ENCODE results near the gene DNAH1. TPM values are rescaled to one million over a fixed set of nuclear protein-coding genes. Genes with fewer than 3 reads are reported as not detected.

The DNAH1 gene
- total and polyA plus RNA-seq, 2 donors (not counting 1 experiment from before 2014, with no cell fraction given), result 47.2 to 59.2 TPM

DNA sequence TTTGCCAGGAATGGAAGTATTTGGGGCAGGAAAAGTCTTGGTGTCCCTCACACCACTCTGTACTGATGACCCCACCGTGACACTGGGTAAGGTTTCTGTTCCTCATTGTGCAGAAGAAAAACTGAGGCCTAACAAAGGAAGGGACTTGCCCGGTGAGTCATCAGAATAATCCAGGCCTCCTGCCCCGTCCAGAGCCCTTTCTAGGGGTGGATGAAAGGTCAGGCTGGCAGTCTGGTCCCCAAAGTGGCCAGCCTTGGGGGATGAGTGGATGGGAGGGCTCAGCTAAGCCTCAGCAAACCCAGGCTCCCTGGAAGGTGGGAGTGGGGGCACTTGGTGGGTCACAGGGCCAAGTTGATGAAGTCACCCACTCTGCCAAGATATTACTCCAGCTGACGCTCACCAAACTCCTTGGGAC lies 2.3 kb upstream of the DNAH1 start:
- no peak for TF ChIP-seq EZH2 (IDR thresholded peaks at IDR 0.05; ENCODE audit: borderline replicate concordance, insufficient read depth, low read depth, low read length, poor library complexity, severe bottlenecking)
- TF ChIP-seq, protein P1, sequence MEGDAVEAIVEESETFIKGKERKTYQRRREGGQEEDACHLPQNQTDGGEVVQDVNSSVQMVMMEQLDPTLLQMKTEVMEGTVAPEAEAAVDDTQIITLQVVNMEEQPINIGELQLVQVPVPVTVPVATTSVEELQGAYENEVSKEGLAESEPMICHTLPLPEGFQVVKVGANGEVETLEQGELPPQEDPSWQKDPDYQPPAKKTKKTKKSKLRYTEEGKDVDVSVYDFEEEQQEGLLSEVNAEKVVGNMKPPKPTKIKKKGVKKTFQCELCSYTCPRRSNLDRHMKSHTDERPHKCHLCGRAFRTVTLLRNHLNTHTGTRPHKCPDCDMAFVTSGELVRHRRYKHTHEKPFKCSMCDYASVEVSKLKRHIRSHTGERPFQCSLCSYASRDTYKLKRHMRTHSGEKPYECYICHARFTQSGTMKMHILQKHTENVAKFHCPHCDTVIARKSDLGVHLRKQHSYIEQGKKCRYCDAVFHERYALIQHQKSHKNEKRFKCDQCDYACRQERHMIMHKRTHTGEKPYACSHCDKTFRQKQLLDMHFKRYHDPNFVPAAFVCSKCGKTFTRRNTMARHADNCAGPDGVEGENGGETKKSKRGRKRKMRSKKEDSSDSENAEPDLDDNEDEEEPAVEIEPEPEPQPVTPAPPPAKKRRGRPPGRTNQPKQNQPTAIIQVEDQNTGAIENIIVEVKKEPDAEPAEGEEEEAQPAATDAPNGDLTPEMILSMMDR (IDR thresholded peaks at IDR 0.05), result no peak
- peak overlapping the region; percentile 65 to 82 for H3K27ac ChIP-seq (ENCODE audit: low read length in 2 of 2)
- Mint-ChIP-seq H3K4me1 (peaks cover 66% of the 10 kb centered on the region), H3K4me3 (peak overlapping the region; percentile 76), H3K9me3 (ENCODE audit: insufficient read depth) (no peaks in the 10 kb centered on the region), H3K27me3 (no peaks in the 10 kb centered on the region), H3K27ac (peak overlapping the region; percentile 94)
- ChIA-PET CTCF (interaction anchor here (0.9 to 2.5 kb wide), 4 partner anchors 26 to 133 kb away, joined by 3 to 20 read pairs (median 5); no protein-coding TSS in a partner anchor), POLR2A (interaction anchor here (0.6 to 1.2 kb wide), 2 partner anchors 88 to 156 kb away, joined by 4 read pairs; partner anchors contain the start of gene TLR9)
- ATAC-seq (ENCODE audit: low read depth) (peak; percentile 68), DNase-seq (peak; percentile 79)
- H4K20me1 ChIP-seq (ENCODE audit: control insufficient read depth, insufficient read depth, low read length, poor library complexity, severe bottlenecking), result no peaks in the 10 kb centered on the region
- H3K9ac ChIP-seq (ENCODE audit: low read length), result peak overlapping the region; percentile 10
- H3K4me2 ChIP-seq (replicated peaks; ENCODE audit: low read depth, low read length, poor library complexity, severe bottlenecking), result peak overlapping the region; percentile 61
- no peak overlapping the region for H3K4me3 ChIP-seq (ENCODE audit: control extremely low read depth in 1 of 5, extremely low read depth in 1 of 5, insufficient read depth in 1 of 5, low read depth in 2 of 5, low read length in 4 of 5)
- H2AFZ ChIP-seq (ENCODE audit: insufficient read depth, low read depth, low read length, poor library complexity, severe bottlenecking), result no peak overlapping the region
- peaks cover 6% of the 10 kb centered on the region for H3K79me2 ChIP-seq (ENCODE audit: control insufficient read depth, insufficient read depth, low read length)
- H3K4me1 ChIP-seq (ENCODE audit: control insufficient read depth in 2 of 2, insufficient read depth in 2 of 2, low read length in 2 of 2), result peaks cover 36 to 61% of the 10 kb centered on the region in 2 donors
- peaks cover 4 to 6% of the 10 kb centered on the region in 2 experiments for H3K36me3 ChIP-seq (replicated peaks in 1 of 2; ENCODE audit: control extremely low read depth in 1 of 2, control insufficient read depth in 1 of 2, extremely low read depth in 1 of 2, insufficient read depth in 2 of 2, low read length in 1 of 2)
- intact Hi-C loops (cut with micrococcal nuclease), result loop anchor here (1.0 to 5.0 kb wide), 4 partner anchors 25 to 88 kb away; partner anchors contain the start of genes TLR9 and WDR82
- H3K9me3 ChIP-seq (ENCODE audit: control extremely low read depth in 1 of 3, control insufficient read depth in 2 of 3, insufficient read depth in 1 of 3, low read length in 2 of 3), result no peaks in the 10 kb centered on the region
- no peaks in the 10 kb centered on the region for H3K27me3 ChIP-seq (replicated peaks in 1 of 4; ENCODE audit: control extremely low read depth in 1 of 4, control insufficient read depth in 3 of 4, insufficient read depth in 4 of 4, low read length in 3 of 4)
- WGBS (ENCODE audit: insufficient coverage), result 17% methylated on average over 4 of the region's 4 CpGs

GRCh38 chr3:52314489-52314888 lies 1.6 kb upstream of the DNAH1 start:
- Histone ChIP-seq H3K27ac (ENCODE audit: low read length in 2 of 2) (peak overlapping the region; percentile 65 to 82), H4K20me1 (ENCODE audit: control insufficient read depth, insufficient read depth, low read length, poor library complexity, severe bottlenecking) (no peaks in the 10 kb centered on the region), H3K4me1 (ENCODE audit: control insufficient read depth in 2 of 2, insufficient read depth in 2 of 2, low read length in 2 of 2) (peaks cover 36 to 61% of the 10 kb centered on the region in 2 donors), H3K4me2 (replicated peaks; ENCODE audit: low read depth, low read length, poor library complexity, severe bottlenecking) (peak overlapping the region; percentile 61), H3K9me3 (ENCODE audit: control extremely low read depth in 1 of 3, control insufficient read depth in 2 of 3, insufficient read depth in 1 of 3, low read length in 2 of 3) (no peaks in the 10 kb centered on the region), H3K36me3 (replicated peaks in 1 of 2; ENCODE audit: control extremely low read depth in 1 of 2, control insufficient read depth in 1 of 2, extremely low read depth in 1 of 2, insufficient read depth in 2 of 2, low read length in 1 of 2) (peaks cover 2 to 4% of the 10 kb centered on the region in 2 experiments), H2AFZ (ENCODE audit: insufficient read depth, low read depth, low read length, poor library complexity, severe bottlenecking) (no peak overlapping the region), H3K4me3 (ENCODE audit: control extremely low read depth in 1 of 5, extremely low read depth in 1 of 5, insufficient read depth in 1 of 5, low read depth in 2 of 5, low read length in 4 of 5) (no peak overlapping the region), H3K9ac (ENCODE audit: low read length) (no peak overlapping the region), H3K27me3 (replicated peaks in 1 of 4; ENCODE audit: control extremely low read depth in 1 of 4, control insufficient read depth in 3 of 4, insufficient read depth in 4 of 4, low read length in 3 of 4) (no peaks in the 10 kb centered on the region), H3K79me2 (ENCODE audit: control insufficient read depth, insufficient read depth, low read length) (peaks cover 6% of the 10 kb centered on the region)
- intact Hi-C loops (cut with micrococcal nuclease), result loop anchor here (5.0 kb wide), 1 partner anchor 37 kb away; the partner anchor contains the start of gene WDR82
- ATAC-seq (ENCODE audit: low read depth) (no peak), DNase-seq (no peak)
- WGBS (ENCODE audit: insufficient coverage), result 96% methylated on average over 3 of the region's 3 CpGs
- ChIA-PET POLR2A (no interaction called here), CTCF (interaction anchor here (0.9 to 2.5 kb wide), 6 partner anchors 15 to 132 kb away, joined by 3 to 20 read pairs (median 4); no protein-coding TSS in a partner anchor)
- Mint-ChIP-seq H3K9me3 (ENCODE audit: insufficient read depth) (no peaks in the 10 kb centered on the region), H3K4me1 (peaks cover 65% of the 10 kb centered on the region), H3K27ac (peak overlapping the region; percentile 94), H3K4me3 (peak overlapping the region; percentile 76), H3K27me3 (no peaks in the 10 kb centered on the region)
- TF ChIP-seq EZH2 (IDR thresholded peaks at IDR 0.05; ENCODE audit: borderline replicate concordance, insufficient read depth, low read depth, low read length, poor library complexity, severe bottlenecking), result no peak
